SIG-M5 (cell line): Measurements from ENCODE around the gene OR1I1.
"Not testable (repeated sequence)": the region's sequence is repeated elsewhere in the genome, so short reads cannot be mapped to it uniquely, and the experiment has no call there.

Source experiments
- DNase-seq: peaks from one replicate; lab custom pipeline; 2025; lab: John Stamatoyannopoulos, UW

Gene OR1I1

GRCh38 chr19:15081911-15082310, at the start of gene OR1I1:
Gene OR1I1, plus strand, starts transcription at chr19:15082211. Its CDS starts 4,855 bp downstream, at chr19:15087066.
- no peak for DNase-seq

- DNase-seq = no peak
These were observed 46.2 kb upstream of the OR1I1 start for GRCh38 chr19:15035795-15036311.

- no peak for DNase-seq
These were observed 44.4 kb upstream of the OR1I1 start for GRCh38 chr19:15037586-15037985.

- DNase-seq = no peak
These were observed 43.7 kb upstream of the OR1I1 start for GRCh38 chr19:15038294-15038693.

- DNase-seq = no peak
These were observed 40.0 kb upstream of the OR1I1 start for GRCh38 chr19:15042003-15042402.

GRCh38 chr19:15042826-15043225, 39.2 kb upstream of the OR1I1 start:
- DNase-seq = no peak

GRCh38 chr19:15045506-15045905, 36.5 kb upstream of the OR1I1 start:
- DNase-seq = no peak

- no peak for DNase-seq
These were observed 34.3 kb upstream of the OR1I1 start for GRCh38 chr19:15047680-15048079.

- DNase-seq = no peak
These were observed 33.9 kb upstream of the OR1I1 start for GRCh38 chr19:15048128-15048527.

GRCh38 chr19:15048885-15049541, 33.0 kb upstream of the OR1I1 start, which contains the start of gene CASP14:
Gene CASP14, plus strand, starts transcription at chr19:15049480. Its CDS starts 2,772 bp downstream, at chr19:15052252.
- DNase-seq = no peak

- DNase-seq = no peak
These were observed 31.4 kb upstream of the OR1I1 start for GRCh38 chr19:15050639-15051038.

- no peak for DNase-seq
These were observed 20.0 kb upstream of the OR1I1 start for GRCh38 chr19:15062036-15062435.

- not testable (repeated sequence) for DNase-seq
These were observed 11.6 kb upstream of the OR1I1 start for GRCh38 chr19:15070386-15070785.

GRCh38 chr19:15072930-15073647, 8.9 kb upstream of the OR1I1 start:
- DNase-seq = no peak

- no peak for DNase-seq
These were observed 7.6 kb upstream of the OR1I1 start for GRCh38 chr19:15074371-15074770.

GRCh38 chr19:15075806-15076205, 6.2 kb upstream of the OR1I1 start:
- no peak for DNase-seq

- DNase-seq = not testable (repeated sequence)
These were observed 2.0 kb upstream of the OR1I1 start for GRCh38 chr19:15080002-15080401.

- DNase-seq = no peak
These were observed 5.2 kb downstream of the OR1I1 start for GRCh38 chr19:15087182-15087581.

- DNase-seq = peak; percentile 2
These were observed 10.1 kb downstream of the OR1I1 start for GRCh38 chr19:15091918-15092753.

- no peak for DNase-seq
These were observed 11.0 kb downstream of the OR1I1 start for GRCh38 chr19:15093001-15093400.

- DNase-seq = no peak
These were observed 14.2 kb downstream of the OR1I1 start for GRCh38 chr19:15096223-15096622.

GRCh38 chr19:15097980-15098379, 16.0 kb downstream of the OR1I1 start:
- not testable (repeated sequence) for DNase-seq
